GM23338 (cell line): Measurements from ENCODE around the gene GRHPR. TPM values are rescaled to one million over a fixed set of nuclear protein-coding genes. Genes with fewer than 3 reads are reported as not detected.

ENCODE experiments used
- ATAC-seq: fragments of 200-7000 bp; cut with Tn5 transposase; 3 replicates; pipeline ENCODE4 v1.9.1; 2020
- DNase-seq: peaks from one replicate; pipeline ENCODE4 v3.0.0-alpha.2; 2015; ENCODE audit warnings: low spot score
- H2AFZ ChIP-seq: fragments of 200-600 bp; sonication (generic); 2 replicates; pipeline ENCODE4 v1.8.0; 2016; ENCODE audit warnings: antibody characterized with exemption, mild to moderate bottlenecking, moderate library complexity
- H3F3A ChIP-seq: fragments of 200-600 bp; sonication (generic); replicated peaks from 2 replicates; pipeline ENCODE4 v1.8.0; 2017; ENCODE audit warnings: antibody characterized with exemption, mixed run types, low read depth
- H3K27ac ChIP-seq: fragments of 200-600 bp; sonication (generic); 2 replicates; pipeline ENCODE4 v1.6.1; 2016; ENCODE audit warnings: low read depth
- H3K27me3 ChIP-seq: fragments of 200-600 bp; sonication (generic); 2 replicates; pipeline ENCODE4 v1.8.0; 2016; ENCODE audit warnings: mild to moderate bottlenecking, mixed run types, moderate library complexity; ENCODE audit not compliant: insufficient read depth
- H3K36me3 ChIP-seq: fragments of 200-600 bp; sonication (generic); 2 replicates; pipeline ENCODE4 v1.8.0; 2016; ENCODE audit warnings: mild to moderate bottlenecking; ENCODE audit not compliant: insufficient read depth
- H3K4me1 ChIP-seq: fragments of 200-600 bp; sonication (generic); 2 replicates; pipeline ENCODE4 v1.8.0; 2016; ENCODE audit warnings: mild to moderate bottlenecking, moderate library complexity; ENCODE audit not compliant: insufficient read depth
- H3K4me2 ChIP-seq: fragments of 200-600 bp; sonication (generic); 2 replicates; pipeline ENCODE4 v1.7.1; 2017; ENCODE audit warnings: mixed run types
- H3K4me3 ChIP-seq: fragments of 200-600 bp; sonication (generic); 2 replicates; pipeline ENCODE4 v1.6.1; 2016; ENCODE audit warnings: mixed run types
- H3K79me2 ChIP-seq: fragments of 200-600 bp; sonication (generic); replicated peaks from 2 replicates; pipeline ENCODE4 v1.8.0; 2017; ENCODE audit warnings: mild to moderate bottlenecking; ENCODE audit not compliant: insufficient read depth
- H3K9me2 ChIP-seq: fragments of 200-600 bp; sonication (generic); 2 replicates; pipeline ENCODE4 v1.8.0; 2017; ENCODE audit not compliant: insufficient read depth
- H4K20me1 ChIP-seq: fragments of 200-600 bp; sonication (generic); replicated peaks from 2 replicates; pipeline ENCODE4 v1.8.0; 2017; ENCODE audit warnings: mild to moderate bottlenecking; ENCODE audit not compliant: insufficient read depth
- H3K27ac Mint-ChIP-seq: 2 replicates; pipeline ENCODE4 v1.8.0; 2020; ENCODE audit warnings: inconsistent platforms, mild to moderate bottlenecking, moderate library complexity, mixed read lengths
- H3K27me3 Mint-ChIP-seq: 3 replicates; pipeline ENCODE4 v1.8.0; 2022; ENCODE audit warnings: low read depth, mild to moderate bottlenecking, moderate library complexity, mixed read lengths, inconsistent platforms; ENCODE audit not compliant: insufficient read depth, poor library complexity
- H3K36me3 Mint-ChIP-seq: 3 replicates; pipeline ENCODE4 v1.8.0; 2021; ENCODE audit warnings: low read depth, mild to moderate bottlenecking, inconsistent platforms, moderate library complexity, mixed read lengths
- H3K4me1 Mint-ChIP-seq: 3 replicates; pipeline ENCODE4 v1.8.0; 2020; ENCODE audit warnings: mild to moderate bottlenecking, inconsistent platforms, mixed read lengths
- H3K4me3 Mint-ChIP-seq: 3 replicates; pipeline ENCODE4 v1.8.0; 2021; ENCODE audit warnings: moderate library complexity, mild to moderate bottlenecking, inconsistent platforms, mixed read lengths
- H3K9me3 Mint-ChIP-seq: 3 replicates; pipeline ENCODE4 v1.8.0; 2020; ENCODE audit warnings: moderate library complexity, mild to moderate bottlenecking, inconsistent platforms, mixed read lengths
- CREB1 ChIP-seq: fragments of 250-450 bp; sonication (Bioruptor Pico); IDR thresholded peaks from 2 replicates; pipeline ENCODE4 v1.5.0; 2020; ENCODE audit warnings: low read depth, mild to moderate bottlenecking, moderate library complexity
- CTCF ChIP-seq, 2 experiments: fragments of 200-600 bp in 1 of 2; sonication (generic) in 1 of 2; conservative IDR thresholded peaks; 2 replicates each; pipeline versions ENCODE4 v1.5.1 to v1.6.1; 2016 to 2017; ENCODE audit warnings: antibody characterized with exemption in 2 of 2, low read depth in 2 of 2, mild to moderate bottlenecking in 2 of 2, moderate library complexity in 1 of 2
- ETS1 ChIP-seq: IDR thresholded peaks from 2 replicates; pipeline ENCODE4 v1.6.1; 2016; ENCODE audit warnings: antibody characterized with exemption
- EZH2 ChIP-seq: fragments of 200-600 bp; sonication (generic); IDR thresholded peaks from one replicate; pipeline ENCODE4 v1.8.0; 2017; ENCODE audit warnings: antibody characterized with exemption, mild to moderate bottlenecking, low read depth; ENCODE audit not compliant: unreplicated experiment
- EZH2phosphoT487 ChIP-seq: fragments of 200-600 bp; sonication (generic); IDR thresholded peaks from one replicate; pipeline ENCODE4 v1.8.1; 2018; ENCODE audit warnings: antibody characterized with exemption; ENCODE audit not compliant: unreplicated experiment
- JUNB ChIP-seq: IDR thresholded peaks from one replicate; pipeline ENCODE4 v1.6.1; 2016; ENCODE audit warnings: antibody characterized with exemption; ENCODE audit not compliant: unreplicated experiment
- NANOG ChIP-seq: IDR thresholded peaks from 2 replicates; pipeline ENCODE4 v1.6.1; 2016; ENCODE audit warnings: antibody characterized with exemption, borderline replicate concordance
- POLR2AphosphoS5 ChIP-seq: IDR thresholded peaks from 2 replicates; pipeline ENCODE4 v1.6.1; 2016; ENCODE audit warnings: antibody characterized with exemption, low read depth
- REST ChIP-seq: IDR thresholded peaks from one replicate; pipeline ENCODE4 v1.6.1; 2018; ENCODE audit warnings: antibody characterized with exemption; ENCODE audit not compliant: unreplicated experiment
- STAT1 ChIP-seq: IDR thresholded peaks from one replicate; pipeline ENCODE4 v1.6.1; 2016; ENCODE audit warnings: antibody characterized with exemption; ENCODE audit not compliant: unreplicated experiment
- ZNF331 ChIP-seq: fragments of 250-450 bp; sonication (Bioruptor Pico); IDR thresholded peaks from 2 replicates; pipeline ENCODE4 v1.5.0; 2020; ENCODE audit warnings: low read depth, mild to moderate bottlenecking, moderate library complexity
- ZNF462 ChIP-seq: fragments of 250-450 bp; sonication (Bioruptor Pico); IDR thresholded peaks from 2 replicates; pipeline ENCODE4 v1.5.0; 2020; ENCODE audit warnings: mild to moderate bottlenecking, moderate library complexity
- polyA plus RNA-seq: library from polyadenylated mRNA; unstranded; fragments of >200 nt; fragmentation: Nextera tagmentation; extraction: Ambion mirVana; gene quantifications from 2 replicates; pipeline ENCODE4 v1.2.1, GENCODE V29; 2016
- total RNA-seq: library from RNA; depleted of rRNA; stranded (reverse); fragments of >200 nt; shearing (Covaris generic); gene quantifications from 2 replicates; pipeline ENCODE4 v1.2.3, GENCODE V29; 2014

The GRHPR gene
- total and polyA plus RNA-seq, 2 experiments from 2014 or later = 69.0 to 128 TPM

- no peaks in the 10 kb centered on the region for H3K36me3 ChIP-seq
- H3K27me3 Mint-ChIP-seq = peaks cover 5% of the 10 kb centered on the region
- no peak overlapping the region for H3K4me3 ChIP-seq
- H3K9me2 ChIP-seq = no peaks in the 10 kb centered on the region
- no peak overlapping the region for H2AFZ ChIP-seq
- H3K4me1 ChIP-seq = no peaks in the 10 kb centered on the region
- H3K4me2 ChIP-seq = no peak overlapping the region
- H3F3A ChIP-seq = 0 out of 2 replicates have a peak, but pooled peaks cover under 1% of the 10 kb centered on the region
- no peaks in the 10 kb centered on the region for H4K20me1 ChIP-seq
- no peaks in the 10 kb centered on the region for H3K79me2 ChIP-seq
- H3K27ac ChIP-seq = no peak overlapping the region
- no peaks in the 10 kb centered on the region for H3K36me3 Mint-ChIP-seq
- DNase-seq (no peak), ATAC-seq (no peak)
- TF ChIP-seq ZNF331 (CRISPR knock-in tag) = no peak
- no peak for TF ChIP-seq STAT1
- no peak for TF ChIP-seq NANOG
- TF ChIP-seq ZNF462 = no peak
- TF ChIP-seq REST = no peak
- TF ChIP-seq ETS1 = no peak
- TF ChIP-seq POLR2AphosphoS5 = no peak
- no peak for TF ChIP-seq CTCF (conservative IDR thresholded peaks at IDR 0.05; ENCODE audit: low read depth in 2 of 2)
- TF ChIP-seq CREB1 (CRISPR knock-in tag) = no peak
- no peak for TF ChIP-seq EZH2
- no peak for TF ChIP-seq JUNB
- no peak for TF ChIP-seq EZH2phosphoT487
- H3K27ac Mint-ChIP-seq = no peak overlapping the region
- no peaks in the 10 kb centered on the region for H3K27me3 ChIP-seq
- H3K4me1 Mint-ChIP-seq = peaks cover 13% of the 10 kb centered on the region
- H3K4me3 Mint-ChIP-seq = no peak overlapping the region
- H3K9me3 Mint-ChIP-seq = no peaks in the 10 kb centered on the region
Measured at GRCh38 chr9:37405764-37406380, 16.6 kb upstream of the GRHPR start.
